Measurements from ENCODE around the gene CCL17.

Gene CCL17

GRCh38 chr16:57401943-57402640 lies 2.5 kb upstream of the CCL17 start:
- DNase-seq = no peak

- no peak for DNase-seq
These were observed 530 bp downstream of the CCL17 start for GRCh38 chr16:57405097-57405496.

- no peak for DNase-seq
These were observed 2.3 kb downstream of the CCL17 start for GRCh38 chr16:57406881-57407280.

DNA sequence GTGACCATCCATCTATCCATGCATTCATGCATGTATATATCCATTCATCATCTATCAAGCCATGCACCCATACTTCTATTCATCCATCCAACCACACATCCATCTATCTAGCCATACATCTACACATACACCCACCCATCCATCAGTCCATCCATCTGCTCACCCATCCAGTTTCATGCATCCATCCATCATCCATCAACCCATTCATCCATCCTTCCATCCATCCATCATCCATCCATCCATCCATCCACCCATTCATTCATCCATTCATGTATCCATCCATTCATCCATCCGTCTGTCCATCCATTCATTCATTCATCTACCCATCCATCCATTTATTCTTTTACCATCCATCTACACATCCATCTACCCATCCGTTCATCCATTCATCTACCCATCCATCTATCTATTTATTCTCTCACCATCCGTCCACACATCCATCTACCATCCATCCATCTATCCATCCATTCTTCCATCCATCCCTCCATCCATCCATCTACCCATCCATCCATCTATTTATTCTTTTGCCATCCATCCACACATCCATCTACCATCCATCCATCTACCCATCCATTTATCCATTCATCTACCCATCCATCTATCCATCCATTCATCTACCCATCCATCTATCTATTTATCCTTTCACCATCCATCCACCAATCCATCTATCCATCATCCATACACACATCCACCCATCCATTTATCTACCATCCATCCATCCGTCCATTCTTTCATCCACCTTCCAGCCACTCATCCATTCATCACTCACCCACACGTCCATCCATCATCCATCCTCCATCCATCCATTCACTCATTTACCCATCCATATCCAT lies 3.2 kb downstream of the CCL17 start:
- DNase-seq = no peak

DNA sequence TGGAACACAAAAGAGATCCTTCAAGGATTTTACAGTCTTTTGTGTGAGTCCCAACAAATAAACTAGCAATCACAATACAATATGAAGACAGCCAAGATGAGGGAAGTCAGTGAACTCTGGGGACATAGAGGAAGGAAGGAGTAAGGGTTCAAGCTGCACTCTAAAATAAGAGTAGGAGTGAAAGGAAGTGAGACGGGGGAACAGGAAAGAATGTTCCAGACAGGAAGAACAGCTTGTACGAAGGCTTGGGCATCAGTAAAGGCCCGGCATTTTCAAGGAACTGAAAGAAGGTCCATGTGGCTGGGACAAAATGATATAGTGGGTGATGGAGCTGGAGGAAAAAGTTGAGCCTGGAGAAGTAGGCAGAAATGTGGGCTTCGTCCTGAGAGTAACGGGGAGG lies 4.5 kb downstream of the CCL17 start:
- no peak for DNase-seq

GRCh38 chr16:57409870-57410587 lies 5.5 kb downstream of the CCL17 start:
- no peak for DNase-seq

DNA sequence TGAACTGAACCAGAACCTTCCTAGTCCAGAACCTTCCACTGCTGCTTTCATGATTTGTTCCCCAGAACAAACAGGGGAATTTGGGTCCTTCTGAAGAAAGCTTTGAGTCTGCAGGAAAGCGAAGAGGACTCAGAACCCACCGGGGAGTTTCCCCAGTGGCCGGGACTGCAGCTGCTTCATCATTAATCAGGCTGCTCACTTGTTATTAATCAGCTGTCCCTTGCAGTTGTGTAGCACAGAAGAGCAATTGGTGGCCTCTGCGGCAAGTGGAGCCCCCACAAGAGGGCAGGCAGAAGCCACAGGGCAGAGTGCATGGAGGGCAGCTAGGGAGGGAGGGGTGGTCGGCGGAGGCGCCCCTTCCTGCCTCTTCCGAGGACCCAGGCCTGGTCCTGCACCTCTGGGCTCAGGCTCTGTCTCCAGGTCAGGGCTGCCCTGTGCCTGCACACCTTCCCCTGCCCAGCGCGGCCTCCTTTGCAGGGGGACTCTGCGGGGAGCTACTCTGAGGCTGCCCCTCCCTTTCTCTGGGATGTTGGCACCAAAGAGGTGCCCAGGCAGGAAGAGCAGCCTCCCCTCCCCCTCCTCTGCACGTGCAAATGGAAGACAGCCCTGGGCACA lies 6.9 kb downstream of the CCL17 start:
- DNase-seq = no peak

GRCh38 chr16:57412584-57412983 lies 8.0 kb downstream of the CCL17 start:
- DNase-seq = no peak

GRCh38 chr16:57413301-57413730 lies 8.7 kb downstream of the CCL17 start:
- DNase-seq = no peak

DNA sequence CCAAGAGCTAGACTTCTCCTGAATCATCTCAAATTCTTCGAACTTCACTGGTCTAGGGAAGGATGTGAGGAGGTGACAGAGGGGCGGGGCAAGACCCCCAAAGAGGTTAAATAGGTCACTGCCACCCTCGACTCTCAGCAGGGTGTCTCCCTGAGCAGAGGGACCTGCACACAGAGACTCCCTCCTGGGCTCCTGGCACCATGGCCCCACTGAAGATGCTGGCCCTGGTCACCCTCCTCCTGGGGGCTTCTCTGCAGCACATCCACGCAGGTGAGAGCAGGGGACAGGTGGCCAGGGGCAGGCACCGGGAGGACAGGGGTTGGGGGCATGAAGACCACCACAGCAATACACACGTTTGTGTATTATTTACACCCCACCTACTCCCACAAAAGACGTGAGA lies 9.2 kb downstream of the CCL17 start:
- no peak for DNase-seq

- DNase-seq = no peak
These were observed 11.5 kb downstream of the CCL17 start for GRCh38 chr16:57416084-57416483.

- DNase-seq = no peak
These were observed 14.9 kb downstream of the CCL17 start for GRCh38 chr16:57419506-57419905.

GRCh38 chr16:57422026-57422944 lies 17.7 kb downstream of the CCL17 start:
- DNase-seq = no peak

- no peak for DNase-seq
These were observed 18.6 kb downstream of the CCL17 start for GRCh38 chr16:57423152-57423551.

- DNase-seq = no peak
These were observed 20.0 kb downstream of the CCL17 start for GRCh38 chr16:57424583-57424982.

DNA sequence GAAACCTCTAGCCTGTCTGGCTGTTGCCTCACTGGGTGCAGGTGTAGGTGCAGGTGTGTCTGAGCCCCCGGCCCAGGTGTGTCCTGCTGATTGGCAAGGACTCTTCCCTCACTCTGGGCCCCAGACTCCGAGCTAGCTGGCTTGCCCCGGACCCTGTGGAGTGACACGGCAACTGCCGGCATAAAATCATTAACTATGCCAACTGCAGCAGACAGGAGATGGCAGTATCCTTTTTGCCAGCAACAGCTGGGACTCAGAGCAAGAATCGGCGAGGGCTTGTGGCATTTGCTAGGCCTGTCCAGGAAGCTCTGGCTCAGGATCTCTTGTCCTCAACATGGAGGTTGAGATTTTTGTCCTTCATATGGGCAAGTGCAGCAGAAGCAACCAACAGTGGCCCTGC lies 21.8 kb downstream of the CCL17 start:
- DNase-seq = no peak

GRCh38 chr16:57427307-57427706 lies 22.7 kb downstream of the CCL17 start:
- no peak for DNase-seq

DNA sequence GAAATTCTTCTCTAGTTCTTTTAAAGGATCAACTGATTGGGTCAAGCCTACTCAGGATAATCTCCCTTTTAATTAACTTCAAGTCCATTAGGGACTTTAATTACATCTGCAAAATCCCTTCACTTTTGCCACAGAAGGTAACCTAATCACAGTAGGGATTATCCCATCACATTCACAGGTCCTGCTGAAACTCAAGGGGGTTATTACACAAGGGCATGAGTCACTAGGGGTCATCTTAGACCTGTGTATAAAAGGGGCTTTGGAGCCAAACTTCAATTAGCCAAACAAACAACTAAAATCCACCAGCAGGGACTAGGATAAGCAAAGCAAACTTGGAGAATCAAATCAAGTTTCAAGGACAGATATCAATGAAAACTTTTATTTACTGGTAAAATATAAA lies 23.3 kb downstream of the CCL17 start:
- no peak for DNase-seq

- no peak for DNase-seq
These were observed 26.4 kb downstream of the CCL17 start for GRCh38 chr16:57430955-57431354.

DNA sequence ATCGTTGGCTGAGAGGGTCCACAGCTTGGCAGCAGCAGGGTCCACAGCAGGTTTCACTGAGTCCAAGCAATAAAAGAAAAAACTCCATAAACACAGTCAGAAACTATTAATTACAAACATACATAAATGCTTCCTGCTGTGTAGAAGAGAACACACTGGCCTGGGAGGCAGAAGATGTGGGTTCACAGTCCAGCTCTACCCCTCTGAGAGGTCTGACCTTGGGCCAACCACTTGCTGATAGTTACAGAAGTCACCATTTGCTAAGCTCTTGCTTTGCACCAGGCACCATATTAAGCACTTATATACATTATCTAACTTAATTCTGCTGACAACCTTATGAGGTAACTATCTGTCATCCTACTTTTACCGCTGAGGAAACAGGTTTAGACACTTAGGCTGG lies 27.9 kb downstream of the CCL17 start:
- DNase-seq = no peak

GRCh38 chr16:57432989-57433388 lies 28.4 kb downstream of the CCL17 start:
- no peak for DNase-seq

DNA sequence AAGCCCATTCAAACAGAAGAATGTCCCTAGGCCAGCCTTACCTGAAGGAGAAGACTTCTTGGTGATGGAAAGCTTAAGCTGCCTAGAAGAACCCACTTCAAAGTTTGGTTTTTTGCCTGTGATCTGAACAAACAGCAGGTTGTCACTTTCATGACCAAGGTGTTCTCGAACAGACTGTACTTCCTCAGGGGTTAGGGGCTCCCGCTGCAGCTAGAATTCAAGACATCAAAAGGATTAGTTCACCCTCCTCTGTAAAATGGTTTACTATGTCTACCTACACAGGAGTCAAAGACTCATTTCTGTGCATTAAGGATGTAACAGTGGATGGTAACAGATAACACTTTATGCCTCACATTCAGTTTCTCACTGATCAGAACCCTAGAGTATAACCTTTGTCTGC lies 29.4 kb downstream of the CCL17 start:
- DNase-seq = no peak

Measured in CD4-positive, alpha-beta T cell treated with Interleukin-4 for 4 hours (primary cell).